Smooth muscle cell (in vitro differentiated cells): ENCODE results near the gene CLSTN2. TPM values are rescaled to one million over a fixed set of nuclear protein-coding genes. Genes with fewer than 3 reads are reported as not detected.

ENCODE experiments used
- DNase-seq: peaks from one replicate; lab custom pipeline; 2025; ENCODE audit not compliant: unreplicated experiment; lab: John Stamatoyannopoulos, UW
- H2AFZ ChIP-seq: fragments of 200-600 bp; sonication (generic); 2 replicates; pipeline ENCODE4 v1.6.0; 2016; ENCODE audit warnings: antibody characterized with exemption, low read depth, mild to moderate bottlenecking
- H3F3A ChIP-seq: fragments of 200-600 bp; sonication (generic); 2 replicates; pipeline ENCODE4 v1.6.0; 2017; ENCODE audit warnings: antibody characterized with exemption, low read depth
- H3K27ac ChIP-seq: fragments of 200-600 bp; sonication (generic); 2 replicates; pipeline ENCODE4 v1.5.1; 2016; ENCODE audit warnings: low read depth, mild to moderate bottlenecking
- H3K27me3 ChIP-seq: fragments of 200-600 bp; sonication (generic); 2 replicates; pipeline ENCODE4 v1.6.1; 2016; ENCODE audit warnings: low read depth, mild to moderate bottlenecking
- H3K36me3 ChIP-seq: fragments of 200-600 bp; sonication (generic); 2 replicates; pipeline ENCODE4 v1.5.1; 2016; ENCODE audit warnings: low read depth
- H3K4me1 ChIP-seq: fragments of 200-600 bp; sonication (generic); 2 replicates; pipeline ENCODE4 v1.5.1; 2016; ENCODE audit warnings: low read depth
- H3K4me2 ChIP-seq: fragments of 200-600 bp; sonication (generic); 2 replicates; pipeline ENCODE4 v1.6.0; 2016; ENCODE audit warnings: mild to moderate bottlenecking
- H3K4me3 ChIP-seq: fragments of 200-600 bp; sonication (generic); 2 replicates; pipeline ENCODE4 v1.5.1; 2016; ENCODE audit warnings: mild to moderate bottlenecking
- H3K79me2 ChIP-seq: fragments of 200-600 bp; sonication (generic); 2 replicates; pipeline ENCODE4 v1.6.0; 2016; ENCODE audit warnings: low read depth, mild to moderate bottlenecking
- H3K9ac ChIP-seq: fragments of 200-600 bp; sonication (generic); 2 replicates; pipeline ENCODE4 v1.6.0; 2016; ENCODE audit warnings: low read depth
- H3K9me3 ChIP-seq: fragments of 200-600 bp; sonication (generic); replicated peaks from 2 replicates; pipeline ENCODE4 v1.5.1; 2016; ENCODE audit warnings: low read depth
- H4K20me1 ChIP-seq: fragments of 200-600 bp; sonication (generic); 2 replicates; pipeline ENCODE4 v1.6.0; 2016; ENCODE audit warnings: low read depth
- CTCF ChIP-seq: fragments of 200-600 bp; sonication (generic); IDR thresholded peaks from 2 replicates; pipeline ENCODE4 v1.5.1; 2017; ENCODE audit warnings: borderline replicate concordance, mild to moderate bottlenecking, antibody characterized with exemption; ENCODE audit not compliant: insufficient read depth, poor library complexity, severe bottlenecking
- WGBS: methylation state at CpG from one replicate; pipeline ENCODE4 v1.1.7; 2016; ENCODE audit warnings: low lambda C conversion rate; 5-methylcytosine and 5-hydroxymethylcytosine counted together
- polyA plus RNA-seq: library from polyadenylated mRNA; unstranded; fragments of >200 nt; fragmentation: Nextera tagmentation; extraction: Ambion mirVana; gene quantifications from 2 replicates; pipeline ENCODE4 v1.2.1, GENCODE V29; 2016
- total RNA-seq: library from RNA; depleted of rRNA; stranded (reverse); fragments of >200 nt; gene quantifications from 2 replicates; pipeline ENCODE4 v1.2.3, GENCODE V29; 2014

CLSTN2 gene
- total and polyA plus RNA-seq, 2 experiments from 2014 or later: 0.91 to 1.5 TPM

GRCh38 chr3:140236836-140237501, 302.0 kb downstream of the CLSTN2 start:
- Histone ChIP-seq H2AFZ (no peak overlapping the region), H3K4me2 (peak overlapping the region; percentile 15), H3K4me3 (no peak overlapping the region), H3K36me3 (no peaks in the 10 kb centered on the region), H4K20me1 (no peaks in the 10 kb centered on the region), H3K27me3 (no peaks in the 10 kb centered on the region), H3K9ac (no peak overlapping the region), H3K4me1 (no peaks in the 10 kb centered on the region), H3K79me2 (no peaks in the 10 kb centered on the region), H3K27ac (peak overlapping the region; percentile 30), H3F3A (peaks cover 5% of the 10 kb centered on the region), H3K9me3 (peaks cover 7% of the 10 kb centered on the region)
- DNase-seq: no peak
- WGBS: 47% methylated on average over 5 of the region's 5 CpGs
- no peak for TF ChIP-seq CTCF

GRCh38 chr3:140238646-140239314, 303.8 kb downstream of the CLSTN2 start:
- Histone ChIP-seq H3K4me3 (no peak overlapping the region), H2AFZ (no peak overlapping the region), H3K27me3 (no peaks in the 10 kb centered on the region), H4K20me1 (no peaks in the 10 kb centered on the region), H3K4me1 (no peaks in the 10 kb centered on the region), H3K27ac (no peak overlapping the region), H3F3A (peaks cover 5% of the 10 kb centered on the region), H3K79me2 (no peaks in the 10 kb centered on the region), H3K36me3 (no peaks in the 10 kb centered on the region), H3K4me2 (no peak overlapping the region), H3K9me3 (peaks cover 7% of the 10 kb centered on the region), H3K9ac (no peak overlapping the region)
- TF ChIP-seq CTCF: no peak
- 71% methylated on average over 2 of the region's 2 CpGs for WGBS
- no peak for DNase-seq

- TF ChIP-seq CTCF: no peak
- no peak for DNase-seq
- Histone ChIP-seq H3F3A (no peaks in the 10 kb centered on the region), H3K79me2 (no peaks in the 10 kb centered on the region), H3K4me2 (no peak overlapping the region), H2AFZ (no peak overlapping the region), H3K27me3 (no peaks in the 10 kb centered on the region), H3K36me3 (no peaks in the 10 kb centered on the region), H4K20me1 (no peaks in the 10 kb centered on the region), H3K9me3 (no peaks in the 10 kb centered on the region), H3K27ac (no peak overlapping the region), H3K4me1 (no peaks in the 10 kb centered on the region), H3K9ac (no peak overlapping the region), H3K4me3 (no peak overlapping the region)
- 83% methylated on average over 5 of the region's 5 CpGs for WGBS
Measured at GRCh38 chr3:140242818-140243276, 307.9 kb downstream of the CLSTN2 start.
